NCI-H2196 (cell line): ENCODE measurements around the gene ASB1.

Experiments used
- DNase-seq: peaks from one replicate; lab custom pipeline; 2025; ENCODE audit not compliant: unreplicated experiment; lab: John Stamatoyannopoulos, UW

The ASB1 gene

GRCh38 chr2:238464389-238464788 is 37.7 kb downstream of the ASB1 start:
- DNase-seq: no peak

- no peak for DNase-seq
Observed at GRCh38 chr2:238465487-238466242, 38.9 kb downstream of the ASB1 start.

GRCh38 chr2:238466243-238466756 is 39.6 kb downstream of the ASB1 start:
- no peak for DNase-seq

- no peak for DNase-seq
Observed at GRCh38 chr2:238467062-238467461, 40.3 kb downstream of the ASB1 start.

- no peak for DNase-seq
Observed at GRCh38 chr2:238467792-238468191, 41.1 kb downstream of the ASB1 start.

GRCh38 chr2:238469155-238469554 is 42.4 kb downstream of the ASB1 start:
- DNase-seq: no peak

GRCh38 chr2:238473014-238473413 is 46.3 kb downstream of the ASB1 start:
- DNase-seq: no peak

- DNase-seq: no peak
Observed at GRCh38 chr2:238473523-238473922, 46.8 kb downstream of the ASB1 start.

GRCh38 chr2:238475034-238475433 is 48.3 kb downstream of the ASB1 start:
- no peak for DNase-seq

- DNase-seq: no peak
Observed at GRCh38 chr2:238475566-238475965, 48.8 kb downstream of the ASB1 start.

- no peak for DNase-seq
Observed at GRCh38 chr2:238476258-238476657, 49.5 kb downstream of the ASB1 start.

GRCh38 chr2:238478216-238478615 is 51.5 kb downstream of the ASB1 start:
- no peak for DNase-seq

GRCh38 chr2:238479847-238480246 is 53.1 kb downstream of the ASB1 start:
- DNase-seq: no peak

- DNase-seq: no peak
Observed at GRCh38 chr2:238483021-238483420, 56.3 kb downstream of the ASB1 start.

- DNase-seq: no peak
Observed at GRCh38 chr2:238483656-238484055, 56.9 kb downstream of the ASB1 start.

- no peak for DNase-seq
Observed at GRCh38 chr2:238484522-238485452, 58.1 kb downstream of the ASB1 start.

- no peak for DNase-seq
Observed at GRCh38 chr2:238486123-238486848, 59.6 kb downstream of the ASB1 start.

- DNase-seq: no peak
Observed at GRCh38 chr2:238487134-238487533, 60.4 kb downstream of the ASB1 start.

GRCh38 chr2:238487652-238488346 is 61.1 kb downstream of the ASB1 start:
- DNase-seq: no peak

- DNase-seq: no peak
Observed at GRCh38 chr2:238488347-238488826, 61.7 kb downstream of the ASB1 start.
